Left lung (tissue), 10 donors: ENCODE measurements around the gene SRSF2. TPM values are rescaled to one million over a fixed set of nuclear protein-coding genes. Genes with fewer than 3 reads are reported as not detected.

Source experiments
- ATAC-seq: fragments of 200-7000 bp; cut with Tn5 transposase; one replicate; pipeline ENCODE4 v1.9.1; 2020; ENCODE audit warnings: moderate library complexity
- DNase-seq, 4 donors: peaks; one replicate each; pipeline ENCODE4 v3.0.0-alpha.2; 2013 to 2020
- H3K27ac ChIP-seq, 2 donors: fragments of 200-600 bp; sonication (generic) in 1 of 2; one replicate each; pipeline versions ENCODE4 v1.5.0 to v1.8.0; 2020 to 2021
- H3K27me3 ChIP-seq, 2 donors: fragments of 200-600 bp; sonication (generic) in 1 of 2; one replicate each; pipeline versions ENCODE4 v1.5.0 to v1.8.0; 2020 to 2021
- H3K36me3 ChIP-seq, 2 donors: fragments of 200-600 bp; sonication (generic) in 1 of 2; one replicate each; pipeline versions ENCODE4 v1.5.0 to v1.8.0; 2020 to 2021
- H3K4me1 ChIP-seq, 2 donors: fragments of 200-600 bp; one replicate each; pipeline ENCODE4 v1.8.0; 2021
- H3K4me3 ChIP-seq, 2 donors: fragments of 200-600 bp; sonication (generic) in 1 of 2; one replicate each; pipeline versions ENCODE4 v1.5.0 to v1.8.0; 2020 to 2021; ENCODE audit warnings: mild to moderate bottlenecking in 1 of 2
- H3K9me3 ChIP-seq, 2 donors: fragments of 200-600 bp; sonication (generic) in 1 of 2; one replicate each; pipeline versions ENCODE4 v1.5.0 to v1.8.0; 2020 to 2021
- intact Hi-C, 2 donors: fragments of 100-400 bp; cut with DNase I; formaldehyde crosslinking; loops; one replicate each; pipeline versions ENCODE4 v1.11.2 to v1.14.2; 2022
- microRNA-seq, 2 donors: library from miRNA; unstranded; fragments of <30 nt; microRNA quantifications; one replicate each; pipeline ENCODE4, GENCODE V29; 2019
- polyA plus RNA-seq, 6 donors: library from polyadenylated mRNA; unstranded; fragments of 120-200 nt; gene quantifications; one replicate each; pipeline ENCODE4 v1.2.1, GENCODE V29; 2013; ENCODE audit not compliant: insufficient read length in 6 of 6
- total RNA-seq, 2 donors: library from RNA; stranded (reverse); fragmentation: NEBNext Ultra II Directional; extraction: Animal tissue kit (Norgen Biotek cat#: 25700); gene quantifications; one replicate each; pipeline ENCODE4 v1.2.1, GENCODE V29; 2021
- TF ChIP-seq, protein P1 (sequence below), 2 donors: fragments of 200-600 bp; sonication (generic) in 1 of 2; IDR thresholded peaks; one replicate each; pipeline versions ENCODE4 v1.5.0 to v1.8.0; 2021; ENCODE audit warnings: antibody characterized with exemption in 2 of 2
- donor health status: DM: no; HTN: yes; CAD: no.
- donor health status: DM: no; HTN: no; CAD: no.

The SRSF2 gene
- total and polyA plus RNA-seq, 8 donors, result 114 to 393 (median 356) TPM

DNA sequence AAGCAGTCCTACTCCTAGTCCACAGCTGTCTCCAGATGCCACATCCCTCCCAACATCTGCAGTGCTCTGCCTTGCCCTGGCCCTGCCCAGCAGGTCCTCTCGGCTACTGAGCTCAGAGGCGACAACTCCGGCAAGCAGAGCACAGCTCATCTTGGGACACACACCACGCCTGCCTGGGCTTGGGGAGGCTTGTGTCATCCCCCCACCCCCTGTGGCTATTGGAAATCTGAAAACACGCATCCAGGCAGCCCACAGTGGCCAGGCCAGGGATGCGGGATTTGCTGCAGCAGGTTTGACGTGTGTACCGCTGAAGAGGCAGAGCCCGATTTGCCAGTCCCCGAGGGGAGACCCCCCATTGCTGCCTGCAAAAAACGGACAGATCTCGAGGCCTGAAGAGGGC, 51.8 kb downstream of the SRSF2 start:
- ATAC-seq (no peak), DNase-seq (no peak)
- H3K4me1 ChIP-seq, result peaks cover 8 to 11% of the 10 kb centered on the region in 2 donors
- intact Hi-C loops, result no loop called here
- TF ChIP-seq, protein P1, sequence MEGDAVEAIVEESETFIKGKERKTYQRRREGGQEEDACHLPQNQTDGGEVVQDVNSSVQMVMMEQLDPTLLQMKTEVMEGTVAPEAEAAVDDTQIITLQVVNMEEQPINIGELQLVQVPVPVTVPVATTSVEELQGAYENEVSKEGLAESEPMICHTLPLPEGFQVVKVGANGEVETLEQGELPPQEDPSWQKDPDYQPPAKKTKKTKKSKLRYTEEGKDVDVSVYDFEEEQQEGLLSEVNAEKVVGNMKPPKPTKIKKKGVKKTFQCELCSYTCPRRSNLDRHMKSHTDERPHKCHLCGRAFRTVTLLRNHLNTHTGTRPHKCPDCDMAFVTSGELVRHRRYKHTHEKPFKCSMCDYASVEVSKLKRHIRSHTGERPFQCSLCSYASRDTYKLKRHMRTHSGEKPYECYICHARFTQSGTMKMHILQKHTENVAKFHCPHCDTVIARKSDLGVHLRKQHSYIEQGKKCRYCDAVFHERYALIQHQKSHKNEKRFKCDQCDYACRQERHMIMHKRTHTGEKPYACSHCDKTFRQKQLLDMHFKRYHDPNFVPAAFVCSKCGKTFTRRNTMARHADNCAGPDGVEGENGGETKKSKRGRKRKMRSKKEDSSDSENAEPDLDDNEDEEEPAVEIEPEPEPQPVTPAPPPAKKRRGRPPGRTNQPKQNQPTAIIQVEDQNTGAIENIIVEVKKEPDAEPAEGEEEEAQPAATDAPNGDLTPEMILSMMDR (IDR thresholded peaks at IDR 0.05), result no peak
- peaks cover 0 to 18% of the 10 kb centered on the region in 2 donors for H3K36me3 ChIP-seq
- no peaks in the 10 kb centered on the region for H3K27me3 ChIP-seq
- H3K9me3 ChIP-seq, result no peaks in the 10 kb centered on the region
- H3K4me3 ChIP-seq, result no peak overlapping the region
- no peak overlapping the region for H3K27ac ChIP-seq

DNA sequence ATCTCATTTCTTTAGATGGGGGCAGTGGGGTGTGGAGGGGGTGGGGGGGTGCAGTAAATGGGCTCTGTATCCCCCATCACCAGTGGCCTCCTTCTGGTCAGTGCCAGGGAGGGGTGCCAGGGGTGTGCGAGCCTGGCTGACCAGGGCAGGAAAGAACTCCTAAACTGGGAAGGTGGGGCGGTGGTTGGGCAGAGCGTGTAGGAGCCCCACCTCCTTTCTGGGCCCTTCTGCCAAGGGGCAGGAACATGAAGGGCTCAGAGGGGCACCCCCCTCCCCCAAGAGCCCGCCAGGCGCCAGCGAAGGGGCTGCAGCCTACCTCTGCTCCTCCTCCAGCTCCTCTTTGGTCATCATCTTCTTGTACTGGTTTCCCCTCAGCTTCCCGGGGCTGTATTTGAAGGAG, 52.4 kb downstream of the SRSF2 start:
- intact Hi-C loops, result no loop called here
- ATAC-seq (no peak), DNase-seq (no peak)
- peaks cover 0 to 18% of the 10 kb centered on the region in 2 donors for H3K36me3 ChIP-seq
- H3K27me3 ChIP-seq, result no peaks in the 10 kb centered on the region
- no peak overlapping the region for H3K27ac ChIP-seq
- peaks cover 8 to 11% of the 10 kb centered on the region in 2 donors for H3K4me1 ChIP-seq
- no peaks in the 10 kb centered on the region for H3K9me3 ChIP-seq
- TF ChIP-seq, protein P1 (IDR thresholded peaks at IDR 0.05), result no peak
- no peak overlapping the region for H3K4me3 ChIP-seq

Small RNA genes within 50 kb of the gene (microRNA-seq; reads per million reads assigned to microRNA genes)
- 0.67 to 1.5 reads per million in 2 donors for gene MIR636

Other genes with a start within 250 kb of the SRSF2 start
- gene RHBDF2, start 235.9 kb downstream of the SRSF2 start, total RNA-seq, result 10 to 100 TPM; 24.9 to 61.7 TPM
- gene RHBDF2, start 235.9 kb downstream of the SRSF2 start, polyA plus RNA-seq, result 10 to 100 TPM in 3 of 6 donors, 1 to 10 TPM in 3; 7.5 to 11.2 (median 9.6) TPM
- gene CYGB, start 199.6 kb downstream of the SRSF2 start, total RNA-seq, result 10 to 100 TPM; 10.2 to 13.7 TPM
- gene CYGB, start 199.6 kb downstream of the SRSF2 start, polyA plus RNA-seq, result 10 to 100 TPM; 17.5 to 37.1 (median 28.4) TPM
- 1 to 10 TPM; 1.3 to 2.9 TPM for gene PRCD, start 197.3 kb downstream of the SRSF2 start, total RNA-seq
- 10 to 100 TPM in 1 of 6 donors, 1 to 10 TPM in 5; 5.6 to 11.4 (median 9.3) TPM for gene PRCD, start 197.3 kb downstream of the SRSF2 start, polyA plus RNA-seq
- gene ST6GALNAC2, start 151.5 kb downstream of the SRSF2 start, total RNA-seq, result 10 to 100 TPM; 17.5 to 30.2 TPM
- gene ST6GALNAC2, start 151.5 kb downstream of the SRSF2 start, polyA plus RNA-seq, result 1 to 10 TPM; 2.1 to 5.1 (median 4.3) TPM
- 10 to 100 TPM; 21.0 to 46.0 TPM for gene ST6GALNAC1, start 93.6 kb downstream of the SRSF2 start, total RNA-seq
- 1 to 10 TPM; 2.1 to 4.9 (median 2.6) TPM for gene ST6GALNAC1, start 93.6 kb downstream of the SRSF2 start, polyA plus RNA-seq
- gene MXRA7, start 26.4 kb downstream of the SRSF2 start, total RNA-seq, result 100 to 1,000 TPM in 1 of 2 donors, 10 to 100 TPM in 1; 83.2 to 211 TPM
- 100 to 1,000 TPM in 1 of 6 donors, 10 to 100 TPM in 5; 71.5 to 110 (median 88.2) TPM for gene MXRA7, start 26.4 kb downstream of the SRSF2 start, polyA plus RNA-seq
- gene JMJD6, start 10.7 kb downstream of the SRSF2 start, total RNA-seq, result 10 to 100 TPM; 23.5 to 35.9 TPM
- 10 to 100 TPM; 21.9 to 31.9 (median 26.1) TPM for gene JMJD6, start 10.7 kb downstream of the SRSF2 start, polyA plus RNA-seq
- gene METTL23, start 10.5 kb downstream of the SRSF2 start, total RNA-seq, result 10 to 100 TPM; 30.6 to 33.5 TPM
- gene METTL23, start 10.5 kb downstream of the SRSF2 start, polyA plus RNA-seq, result 10 to 100 TPM; 34.7 to 40.2 (median 37.1) TPM
- 10 to 100 TPM; 23.6 to 38.2 TPM for gene MFSD11, start 788 bp upstream of the SRSF2 start, total RNA-seq
- 10 to 100 TPM; 30.4 to 38.4 (median 35.3) TPM for gene MFSD11, start 788 bp upstream of the SRSF2 start, polyA plus RNA-seq
- 1 to 10 TPM; 1.0 to 1.2 TPM for gene MGAT5B, start 131.1 kb upstream of the SRSF2 start, total RNA-seq
- 1 to 10 TPM; 1.0 to 1.9 (median 1.5) TPM for gene MGAT5B, start 131.1 kb upstream of the SRSF2 start, polyA plus RNA-seq